ENCODE results near the gene GALNTL6.

- TF ChIP-seq POLR2A (IDR thresholded peaks at IDR 0.05; ENCODE audit: low read depth, low read length) (no peak), CTCF (IDR thresholded peaks at IDR 0.05; ENCODE audit: extremely low read depth in 1 of 2, insufficient read depth in 1 of 2, low read depth in 1 of 2, low read length in 2 of 2) (no peak), POLR2AphosphoS5 (IDR thresholded peaks at IDR 0.05; ENCODE audit: insufficient read depth, low read depth, low read length) (no peak), GATA2 (IDR thresholded peaks at IDR 0.05; ENCODE audit: insufficient read depth, insufficient read length, low read depth, low read length) (no peak)
These were observed 275.4 kb downstream of the GALNTL6 start for GRCh38 chr4:172088556-172088955.

Measured in endothelial cell of umbilical vein (primary cell).